22Rv1 (cell line): ENCODE measurements around the gene CCDC85A.

Source experiments
- H3K27ac ChIP-seq: fragments of 450-650 bp; 2 replicates; pipeline ENCODE4 v1.5.1; 2017
- CTCF ChIP-seq: fragments of 450-650 bp; IDR thresholded peaks from 2 replicates; pipeline ENCODE4 v1.5.1; 2017; ENCODE audit warnings: mild to moderate bottlenecking
- ZFX ChIP-seq: fragments of 450-650 bp; IDR thresholded peaks from 2 replicates; pipeline ENCODE4 v1.6.1; 2017; ENCODE audit warnings: antibody characterized with exemption, borderline replicate concordance

CCDC85A gene

DNA sequence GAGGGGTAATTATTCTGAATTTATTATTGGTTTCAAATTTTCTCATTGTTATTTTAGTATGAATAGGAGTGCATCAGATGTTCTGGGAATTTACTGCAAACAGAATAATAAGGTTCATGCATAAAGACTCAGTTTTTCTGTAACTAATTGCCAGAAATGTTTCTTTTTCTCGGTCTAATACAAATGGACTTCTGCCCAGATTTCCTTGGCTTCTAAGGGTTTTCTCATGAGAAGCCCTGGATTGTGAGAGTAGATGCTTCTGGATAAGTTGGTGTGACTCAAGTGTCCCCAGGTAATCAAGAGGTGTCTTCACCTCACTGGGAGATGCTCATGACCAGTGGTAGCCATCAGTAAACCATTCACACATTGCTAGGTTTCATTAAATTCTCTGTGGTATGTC is 78.5 kb downstream of the CCDC85A start:
- TF ChIP-seq ZFX (no peak), CTCF (no peak)

DNA sequence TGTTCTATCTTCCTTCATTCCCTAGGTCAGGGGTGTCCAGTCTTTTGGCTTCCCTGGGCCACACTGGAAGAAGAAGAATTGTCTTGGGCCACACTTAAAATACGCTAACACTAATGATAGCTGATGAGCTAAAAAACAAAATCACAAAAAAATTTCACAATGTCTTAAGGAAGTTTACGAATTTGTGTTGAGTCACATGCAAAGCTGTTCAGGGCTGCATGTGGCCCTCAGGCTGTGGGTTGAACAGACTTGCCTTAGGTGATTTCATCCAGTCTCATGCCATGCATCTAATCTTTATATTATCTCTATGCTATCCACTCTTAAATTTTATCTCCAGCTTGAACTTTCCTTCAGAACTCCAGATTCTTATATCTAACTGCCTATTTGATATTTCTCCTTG is 80.1 kb downstream of the CCDC85A start:
- no peak overlapping the region for H3K27ac ChIP-seq
- no peak for TF ChIP-seq CTCF
- TF ChIP-seq ZFX: no peak

More for the DNA sequence above, 78.5 kb downstream of the CCDC85A start:
- H3K27ac ChIP-seq: no peak overlapping the region

- no peak for TF ChIP-seq ZFX
- TF ChIP-seq CTCF: no peak
- H3K27ac ChIP-seq: no peak overlapping the region
Measured at GRCh38 chr2:56266761-56267414, 83.1 kb downstream of the CCDC85A start.

GRCh38 chr2:56267415-56267788 is 83.6 kb downstream of the CCDC85A start:
- H3K27ac ChIP-seq: no peak overlapping the region
- TF ChIP-seq CTCF: no peak
- no peak for TF ChIP-seq ZFX

DNA sequence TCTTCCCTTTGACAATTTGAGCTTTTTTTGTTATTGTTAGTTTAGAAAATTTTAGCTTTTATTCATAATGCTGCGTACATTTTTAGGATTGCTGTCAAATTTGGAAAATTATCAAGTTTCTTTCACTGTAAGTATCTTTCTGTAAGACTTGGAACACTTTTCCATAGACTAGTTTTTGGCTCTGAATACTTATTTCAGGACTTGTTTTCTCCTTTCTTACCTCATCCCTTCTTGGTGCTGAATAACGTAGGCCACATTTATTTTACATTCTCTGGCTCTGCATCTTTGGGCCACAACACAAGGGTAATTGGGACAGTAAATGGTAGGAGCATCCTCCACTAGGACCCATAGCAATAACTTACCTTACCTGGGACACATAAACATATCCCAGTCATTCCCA is 85.1 kb downstream of the CCDC85A start:
- TF ChIP-seq ZFX: no peak
- TF ChIP-seq CTCF: no peak
- H3K27ac ChIP-seq: no peak overlapping the region

DNA sequence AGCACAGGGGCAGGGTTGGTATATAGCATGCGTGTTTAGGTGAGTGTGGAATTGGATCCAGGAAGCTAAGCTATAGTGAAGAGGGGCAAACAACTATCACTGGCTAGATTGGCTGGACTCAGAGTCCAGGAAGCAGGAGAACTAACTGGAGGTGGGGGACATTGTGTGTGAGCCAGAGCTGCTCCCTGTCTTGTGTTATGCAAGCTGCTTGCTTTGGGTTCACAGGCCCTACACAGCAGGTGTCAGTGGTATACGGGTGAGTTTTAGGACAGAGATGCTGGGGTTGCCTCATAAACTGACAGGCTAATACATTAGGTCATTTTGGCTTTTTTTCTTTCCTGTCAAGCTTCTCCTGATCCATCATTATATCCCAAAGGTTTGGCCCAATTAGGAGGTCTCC is 87.5 kb downstream of the CCDC85A start:
- no peak overlapping the region for H3K27ac ChIP-seq
- TF ChIP-seq ZFX: no peak
- no peak for TF ChIP-seq CTCF

- no peak for TF ChIP-seq ZFX
- TF ChIP-seq CTCF: no peak
- no peak overlapping the region for H3K27ac ChIP-seq
Measured at GRCh38 chr2:56285224-56285623, 101.4 kb downstream of the CCDC85A start.
